GM18499 (cell line): ENCODE data around the gene SNAPC3.
A peak's percentile ranks its signal among the peaks of the same experiment; 100 is the strongest.

Experiments used
- ATAC-seq: cut with Tn5 transposase; IDR thresholded peaks from one replicate; pipeline ENCODE4 v1.9.1; 2021; ENCODE audit warnings: moderate number of reproducible peaks; ENCODE audit not compliant: insufficient read depth, unreplicated experiment

The SNAPC3 gene

DNA sequence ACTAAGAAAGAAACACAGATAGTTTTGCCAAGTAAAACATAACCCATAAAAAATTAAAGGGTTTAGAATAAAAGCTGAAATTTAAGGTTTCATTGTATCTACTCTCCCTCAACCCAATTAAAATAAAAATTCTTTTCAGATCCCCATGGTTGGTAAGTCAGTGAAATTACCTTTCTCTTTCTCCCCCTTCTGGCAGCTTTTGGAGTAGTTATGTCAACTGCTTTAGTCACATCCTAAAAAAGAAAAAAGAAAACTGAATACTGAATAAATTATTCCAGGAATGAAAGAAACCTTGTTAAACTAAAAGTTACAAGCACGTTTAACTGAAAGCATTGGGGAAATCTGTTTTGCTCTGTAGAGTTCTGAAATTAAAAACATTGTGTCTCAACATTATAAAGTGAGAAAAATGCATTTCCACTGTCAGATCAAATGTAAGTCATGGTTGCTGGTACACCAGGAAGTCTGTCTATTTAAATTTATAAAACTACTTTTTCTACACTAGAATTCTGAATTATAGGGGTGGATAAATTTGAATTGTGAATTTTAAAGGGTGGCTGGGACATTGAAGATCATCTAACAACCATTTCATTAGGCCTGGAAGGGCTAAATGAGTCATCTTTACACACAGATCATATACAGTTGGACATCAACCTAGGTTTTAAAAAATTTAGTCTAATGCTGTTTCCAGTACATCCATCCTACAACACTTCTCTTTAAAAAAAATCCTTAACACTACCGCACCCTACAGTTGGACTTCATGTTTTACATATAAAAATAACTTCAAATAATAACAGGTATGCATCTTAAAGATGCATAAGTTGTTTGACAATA, 63.4 kb downstream of the SNAPC3 start:
- ATAC-seq, result no peak

DNA sequence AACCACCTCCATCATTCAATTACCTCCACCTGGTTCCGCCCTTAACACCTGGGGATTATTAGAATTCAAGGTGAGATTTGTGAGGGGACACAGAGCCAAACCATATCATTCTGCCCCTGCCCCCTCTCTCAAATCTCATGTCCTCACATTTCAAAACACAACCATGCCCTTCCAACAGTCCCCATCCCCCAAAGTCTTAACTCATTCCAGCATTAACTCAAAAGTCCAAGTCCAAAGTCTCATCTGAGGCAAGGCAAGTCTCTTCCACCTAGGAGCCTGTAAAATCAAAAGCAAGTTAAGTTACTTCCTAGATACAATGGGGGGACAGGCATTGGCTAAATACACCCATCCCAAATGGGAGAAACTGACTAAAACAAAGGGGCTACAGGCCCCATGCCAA, 69.3 kb downstream of the SNAPC3 start:
- ATAC-seq, result no peak

DNA sequence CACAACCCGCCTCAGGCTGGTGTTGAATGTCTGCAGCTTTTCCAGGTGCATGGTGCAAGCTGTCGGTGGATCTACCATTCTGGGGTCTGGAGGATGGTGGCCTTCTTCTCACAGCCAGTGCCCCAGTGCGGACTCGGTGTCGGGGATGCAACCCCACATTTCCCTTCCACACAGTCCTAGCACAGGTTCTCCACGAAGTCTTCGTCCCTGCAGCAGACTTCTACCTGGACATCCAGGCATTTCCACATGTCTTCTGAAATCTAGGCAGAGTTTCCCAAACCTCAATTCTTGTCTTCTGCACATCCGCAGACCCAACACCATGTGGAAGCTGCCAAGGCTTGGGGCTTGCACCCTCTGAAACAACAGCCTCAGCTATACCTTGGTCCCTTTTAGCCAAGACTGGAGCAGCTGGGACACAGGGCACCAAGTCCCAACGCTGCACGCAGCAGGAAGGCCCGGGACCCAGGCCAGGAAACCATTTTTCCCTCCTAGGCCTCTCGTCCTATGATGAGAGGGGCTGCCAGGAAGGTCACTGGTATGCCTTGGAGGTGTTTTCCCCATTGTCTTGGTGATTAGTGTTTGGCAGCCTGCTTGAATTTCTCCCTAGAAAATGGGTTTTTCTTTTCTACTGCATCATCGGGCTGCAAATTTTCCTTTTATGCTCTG, 69.9 kb downstream of the SNAPC3 start:
- ATAC-seq, result no peak

DNA sequence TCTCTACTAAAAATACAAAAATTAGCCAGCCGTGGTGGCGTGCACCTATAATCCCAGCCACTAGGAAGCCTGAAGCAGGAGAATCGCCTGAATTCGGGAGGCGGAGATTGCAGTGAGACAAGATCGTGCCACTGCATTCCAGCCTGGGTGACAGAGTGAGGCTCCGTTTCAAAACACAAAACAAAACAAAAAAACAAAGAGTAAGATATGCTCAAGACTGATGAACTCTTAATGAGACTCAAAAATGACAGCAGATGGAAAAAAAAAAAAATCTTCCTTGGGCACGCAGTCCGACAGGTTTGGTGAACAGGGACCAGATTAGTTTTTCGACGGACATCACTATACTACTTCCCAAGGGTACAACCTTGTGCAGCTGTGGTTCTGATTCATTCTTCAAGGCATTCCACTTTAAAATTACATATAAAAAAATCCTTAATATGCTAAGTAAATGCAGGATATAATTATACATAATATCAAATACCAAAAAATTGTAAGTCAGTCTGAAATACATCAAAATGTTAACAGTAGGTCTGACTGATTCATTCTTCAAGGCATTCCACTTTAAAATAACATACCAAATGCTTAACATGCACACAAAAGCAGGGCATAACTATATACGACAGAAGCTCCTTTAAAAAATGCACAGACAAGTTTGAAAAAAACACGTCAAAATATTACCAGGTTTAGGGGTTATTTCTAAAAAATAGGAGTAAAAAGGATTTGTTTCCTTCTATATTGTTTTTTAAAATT, 75.7 kb downstream of the SNAPC3 start:
- no peak for ATAC-seq

DNA sequence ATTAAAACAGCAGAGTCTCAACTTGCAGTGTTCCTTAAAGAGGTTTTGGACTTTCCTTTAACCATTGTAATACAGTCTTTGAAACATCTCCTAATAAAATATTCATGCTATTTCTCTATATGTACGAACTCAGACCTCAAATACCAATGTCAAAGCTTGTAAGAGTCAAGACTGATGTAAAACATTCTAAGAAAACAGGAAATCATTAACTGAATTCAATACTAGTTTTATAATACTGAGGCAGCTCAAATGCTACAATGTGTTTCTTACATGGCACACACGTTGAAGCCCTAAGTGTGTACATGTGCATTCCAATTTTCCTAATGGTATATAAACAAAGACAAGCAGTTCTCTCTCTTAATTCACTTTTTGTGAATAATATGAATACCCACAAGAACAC, 76.5 kb downstream of the SNAPC3 start:
- no peak for ATAC-seq

DNA sequence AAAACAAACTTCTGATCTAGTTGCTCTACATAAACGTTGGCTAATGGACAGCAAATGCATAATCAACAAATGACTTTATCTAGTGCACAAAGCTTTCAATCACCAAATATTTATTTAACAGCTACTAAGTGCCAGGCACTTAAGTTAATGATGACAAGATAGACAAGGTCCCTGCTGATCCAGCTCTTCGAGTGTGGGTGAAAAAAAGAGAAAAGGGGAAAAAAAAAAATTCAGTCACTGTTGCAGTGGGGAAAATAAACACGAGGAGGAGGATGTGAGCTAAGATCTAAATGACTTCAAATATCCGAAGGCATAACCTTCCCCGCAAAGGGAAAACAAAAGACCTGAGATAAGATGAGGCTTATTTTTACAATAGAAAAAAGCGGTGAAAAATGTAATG, 78.5 kb downstream of the SNAPC3 start:
- ATAC-seq, result no peak

DNA sequence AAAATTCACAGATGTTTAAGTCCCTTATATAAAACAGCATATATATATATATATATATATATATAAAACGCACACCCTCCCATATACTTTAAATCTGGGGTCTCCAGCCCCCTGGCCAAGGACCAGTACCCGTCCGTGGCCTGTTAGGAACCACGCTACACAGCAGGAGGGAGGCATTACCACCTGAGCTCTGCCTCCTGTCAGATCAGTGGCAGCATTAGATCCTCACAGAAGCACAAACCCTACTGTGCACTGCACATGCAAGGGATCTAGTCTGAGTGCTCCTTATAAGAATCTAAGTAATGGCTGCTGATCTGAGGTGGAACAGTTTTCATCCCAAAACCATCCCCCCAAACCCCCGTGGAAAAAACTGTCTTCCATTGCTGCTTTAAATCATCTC, 79.1 kb downstream of the SNAPC3 start:
- no peak for ATAC-seq

DNA sequence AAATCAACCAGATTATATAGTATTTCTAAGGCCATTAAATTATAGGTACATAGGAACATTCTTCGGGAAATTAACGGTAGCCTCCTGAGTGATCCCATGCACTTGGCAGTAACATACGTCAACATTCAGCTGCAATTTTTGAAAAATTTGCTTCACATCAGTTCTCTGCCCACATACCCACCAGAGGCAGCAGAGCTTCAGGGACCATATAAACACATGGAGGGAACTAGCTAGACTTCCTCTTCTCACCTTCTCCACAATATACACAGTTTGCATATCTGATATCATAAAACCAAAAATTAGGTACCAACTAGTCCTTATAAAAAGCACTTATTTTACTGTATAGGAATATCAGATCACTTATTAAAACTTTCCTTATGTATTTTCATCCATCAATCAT, 83.2 kb downstream of the SNAPC3 start:
- no peak for ATAC-seq

DNA sequence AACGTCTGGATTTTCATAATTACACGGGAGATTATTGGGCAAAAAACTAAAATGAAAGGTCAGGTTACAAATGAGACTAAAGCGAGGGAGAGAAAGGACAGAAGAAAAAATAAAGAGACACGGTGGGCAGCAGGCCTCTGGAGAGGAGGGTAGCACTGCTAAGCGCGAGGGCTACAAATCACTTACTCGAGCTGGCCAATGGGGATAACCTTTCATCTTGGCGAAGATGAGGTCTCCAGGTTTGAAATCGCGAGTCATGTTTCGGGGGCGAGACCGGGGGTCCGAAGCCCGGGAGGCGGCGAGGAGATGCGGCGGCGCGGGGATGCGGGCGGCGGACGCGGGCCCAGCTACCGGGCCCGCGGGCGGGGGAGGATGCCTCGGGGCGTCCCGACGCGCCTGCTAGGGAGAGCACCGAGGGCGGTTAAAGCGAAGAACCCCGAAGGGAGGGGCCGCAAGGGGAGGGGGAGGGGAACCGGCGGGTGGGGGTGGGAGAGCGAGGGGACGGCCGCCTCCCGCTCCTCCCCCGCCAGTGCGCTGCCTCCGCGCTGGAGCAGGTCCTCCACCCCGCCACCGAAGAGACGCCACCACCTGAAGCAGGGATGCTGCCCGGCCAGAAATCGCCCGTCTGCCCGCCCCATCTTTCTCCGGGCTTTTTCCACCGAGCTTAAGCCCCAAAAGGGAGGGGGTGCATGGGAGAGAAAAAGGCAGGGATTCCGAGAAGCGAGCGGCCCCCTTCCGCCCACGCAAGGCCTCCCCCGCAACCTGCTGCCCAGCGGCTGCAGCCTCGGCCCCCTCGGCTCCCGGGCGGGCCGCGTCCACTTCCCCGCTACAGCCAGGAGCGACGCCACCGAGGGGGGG, 87.5 kb downstream of the SNAPC3 start:
- ATAC-seq, result peak; percentile 0

DNA sequence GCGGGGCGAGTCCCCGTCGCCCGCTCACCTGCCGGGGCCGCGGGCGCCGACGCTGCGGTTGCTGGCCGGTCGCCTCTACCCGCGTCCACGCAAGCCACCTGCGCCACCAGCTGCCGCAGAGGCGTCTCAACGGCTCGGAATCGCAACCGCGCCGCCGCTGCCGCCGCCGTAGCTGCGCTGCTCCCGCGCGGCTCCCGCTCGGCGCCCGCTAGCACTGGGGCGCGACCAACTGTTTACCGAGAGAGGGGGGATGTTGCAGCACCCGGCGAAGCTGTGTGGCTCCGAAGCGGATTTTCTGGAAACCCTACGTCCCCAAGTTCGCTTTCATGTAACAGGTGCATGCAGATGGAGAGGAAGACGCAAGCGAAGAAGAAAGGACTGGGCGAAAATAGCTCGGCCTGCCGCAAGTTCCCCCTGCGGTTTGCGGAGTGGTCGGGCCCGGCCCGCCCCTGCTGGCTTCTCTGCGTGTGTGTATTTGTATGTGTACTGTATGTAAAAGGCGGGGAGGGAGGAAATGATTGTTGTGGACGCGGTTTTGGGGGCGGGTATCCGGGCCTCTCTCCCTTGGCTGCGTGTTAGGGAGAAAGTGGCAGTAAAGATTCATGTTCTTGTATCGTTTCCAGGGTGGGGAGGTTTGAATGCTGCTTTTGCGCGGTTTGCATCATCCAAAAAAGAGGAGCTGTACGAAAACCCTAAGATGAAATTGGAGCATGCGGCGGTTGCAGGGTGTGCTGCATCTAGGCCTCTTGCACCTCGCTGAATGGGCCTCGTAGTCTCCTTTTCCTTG, 88.3 kb downstream of the SNAPC3 start, which contains the start of gene PSIP1:
Gene PSIP1, minus strand, starts transcription at position 182 of the 787 bp plus-strand sequence. CDS start 782 bp downstream, outside the sequence.
- ATAC-seq, result peak; percentile 77
